GM10248 (cell line): ENCODE measurements around the gene MMS22L.

ENCODE experiments used
- CTCF ChIA-PET: fragments of 300-600 bp; sonication (Branson Sonifier 250); formaldehyde crosslinking; extraction: SDS; loops from one replicate; lab custom pipeline; 2021; ENCODE audit warnings: antibody characterized with exemption; lab: Yijun Ruan, JAX
- POLR2A ChIA-PET: fragments of 350-650 bp; sonication (Branson Sonifier 250); formaldehyde crosslinking; extraction: SDS; loops from one replicate; lab custom pipeline; 2020; ENCODE audit warnings: antibody characterized with exemption; lab: Yijun Ruan, JAX
- DNase-seq: peaks from one replicate; pipeline ENCODE4 v3.0.0; 2012; ENCODE audit errors: extremely low spot score
- TF ChIP-seq, protein P1 (sequence below): IDR thresholded peaks from 2 replicates; pipeline ENCODE4 v1.5.1; 2012; ENCODE audit warnings: mild to moderate bottlenecking, low read depth; ENCODE audit errors: extremely low read depth, missing control alignments, control extremely low read depth

MMS22L gene

DNA sequence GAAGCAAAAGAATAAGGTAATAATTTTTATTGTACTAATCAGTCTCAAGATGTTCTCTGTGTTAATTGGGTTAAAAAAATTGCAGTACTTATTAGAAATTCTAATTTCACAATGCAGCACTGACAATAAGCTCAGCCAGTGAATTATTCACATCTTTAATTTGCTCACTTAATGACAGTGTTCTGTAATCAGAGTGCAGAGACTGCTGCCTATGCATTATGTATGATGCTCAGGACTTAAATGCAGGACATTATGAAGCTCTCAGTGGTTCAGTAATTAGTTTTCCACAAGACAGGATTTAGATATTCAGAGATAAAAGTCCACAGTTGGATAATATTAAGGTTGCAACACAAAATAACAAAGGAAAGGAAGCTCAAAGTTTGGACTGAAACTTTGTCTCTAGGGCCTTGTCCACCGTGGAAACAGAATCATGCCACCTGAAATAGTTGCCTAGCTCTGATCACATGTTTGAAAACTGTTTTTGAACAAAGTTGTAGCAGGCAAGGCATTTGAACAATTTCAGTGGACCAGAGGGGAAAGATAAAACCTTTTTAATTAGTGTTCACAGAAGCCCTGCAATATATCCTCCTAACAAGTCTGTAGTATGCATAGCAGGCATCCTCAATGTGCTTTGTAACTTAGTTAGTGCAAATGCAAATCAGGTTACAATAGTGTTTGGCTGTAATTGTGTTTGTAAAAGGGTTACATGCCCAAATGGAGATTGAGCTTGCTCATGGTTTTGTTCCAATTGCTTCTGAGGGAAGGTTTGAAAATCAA lies 23.7 kb upstream of the MMS22L start:
- no peak for DNase-seq
- ChIA-PET CTCF (interaction anchor here (1.2 kb wide), 1 partner anchor 11 kb away, joined by 3 read pairs; no protein-coding TSS in a partner anchor), POLR2A (no interaction called here)
- TF ChIP-seq, protein P1, sequence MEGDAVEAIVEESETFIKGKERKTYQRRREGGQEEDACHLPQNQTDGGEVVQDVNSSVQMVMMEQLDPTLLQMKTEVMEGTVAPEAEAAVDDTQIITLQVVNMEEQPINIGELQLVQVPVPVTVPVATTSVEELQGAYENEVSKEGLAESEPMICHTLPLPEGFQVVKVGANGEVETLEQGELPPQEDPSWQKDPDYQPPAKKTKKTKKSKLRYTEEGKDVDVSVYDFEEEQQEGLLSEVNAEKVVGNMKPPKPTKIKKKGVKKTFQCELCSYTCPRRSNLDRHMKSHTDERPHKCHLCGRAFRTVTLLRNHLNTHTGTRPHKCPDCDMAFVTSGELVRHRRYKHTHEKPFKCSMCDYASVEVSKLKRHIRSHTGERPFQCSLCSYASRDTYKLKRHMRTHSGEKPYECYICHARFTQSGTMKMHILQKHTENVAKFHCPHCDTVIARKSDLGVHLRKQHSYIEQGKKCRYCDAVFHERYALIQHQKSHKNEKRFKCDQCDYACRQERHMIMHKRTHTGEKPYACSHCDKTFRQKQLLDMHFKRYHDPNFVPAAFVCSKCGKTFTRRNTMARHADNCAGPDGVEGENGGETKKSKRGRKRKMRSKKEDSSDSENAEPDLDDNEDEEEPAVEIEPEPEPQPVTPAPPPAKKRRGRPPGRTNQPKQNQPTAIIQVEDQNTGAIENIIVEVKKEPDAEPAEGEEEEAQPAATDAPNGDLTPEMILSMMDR = no peak

DNA sequence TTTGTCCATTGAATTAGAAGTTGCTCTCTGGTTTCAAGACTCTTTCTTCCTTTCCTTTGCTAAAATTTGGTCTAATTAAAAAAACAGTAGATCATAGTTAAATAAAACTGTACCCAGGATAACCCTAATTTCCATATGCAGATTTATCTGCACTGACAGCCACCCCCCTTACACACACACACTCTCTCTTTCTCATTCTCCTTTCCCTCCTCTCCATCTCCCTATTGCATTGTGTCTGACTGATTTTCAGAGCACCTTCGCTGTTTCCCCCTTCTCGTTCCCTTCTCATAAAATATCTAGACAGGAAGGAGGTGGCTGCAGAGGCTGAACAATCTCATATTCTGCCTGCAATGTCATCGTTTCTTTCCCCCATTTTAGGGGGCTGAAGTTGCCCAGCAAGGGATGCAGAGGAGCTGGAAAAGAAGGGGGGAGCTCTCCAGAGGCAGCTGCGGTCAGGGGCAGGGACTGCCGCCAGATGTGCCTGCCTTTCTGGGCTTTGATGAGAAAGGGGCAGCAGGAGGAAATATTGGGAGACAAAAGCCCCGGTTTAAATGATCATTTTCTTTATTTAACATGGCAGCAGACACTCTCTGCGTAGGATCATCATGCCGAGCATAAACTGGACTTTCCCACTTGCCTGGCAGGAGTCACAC lies 22.5 kb upstream of the MMS22L start:
- ChIA-PET CTCF (no interaction called here), POLR2A (no interaction called here)
- DNase-seq = no peak
- TF ChIP-seq, protein P1 = no peak

DNA sequence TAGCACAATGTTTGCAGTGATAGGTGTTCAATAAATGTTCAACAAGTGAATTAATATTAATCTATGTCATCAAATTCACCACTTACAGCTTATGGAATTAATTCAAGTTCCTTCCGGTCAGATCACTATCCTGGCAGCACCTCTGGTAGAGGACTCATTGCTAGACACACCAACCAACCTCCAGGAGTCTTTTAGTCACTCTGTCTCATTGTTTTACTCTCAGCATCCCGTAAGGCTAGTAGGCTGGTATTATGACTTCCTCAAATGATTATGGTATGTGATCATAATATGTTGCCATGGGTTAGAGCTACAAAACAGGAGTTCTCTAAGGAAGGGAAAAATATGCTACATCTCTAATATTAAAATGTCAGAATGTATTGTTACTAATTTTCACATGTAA lies 21.7 kb upstream of the MMS22L start:
- POLR2A ChIA-PET = no interaction called here

DNA sequence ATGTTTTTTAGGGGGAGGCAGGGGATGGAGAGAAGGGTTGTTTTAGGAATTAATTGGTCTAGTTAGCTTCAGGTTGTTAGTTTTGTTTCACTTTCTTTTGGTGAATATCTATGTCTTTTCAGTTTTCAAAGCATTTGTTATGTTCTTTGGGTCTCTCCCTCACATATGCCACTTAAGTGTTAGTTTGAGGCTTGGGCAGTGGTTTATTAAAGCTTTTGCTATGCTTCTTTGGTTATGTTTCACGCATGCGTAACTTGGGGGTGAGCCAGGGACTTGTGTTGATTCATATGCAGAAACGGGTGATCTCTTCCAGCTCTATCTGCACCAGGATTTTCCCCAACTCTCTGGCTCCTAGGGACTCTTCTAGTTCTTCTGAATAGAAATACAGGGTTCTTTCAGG lies 11.4 kb upstream of the MMS22L start:
- DNase-seq = no peak
- TF ChIP-seq, protein P1 = no peak
- CTCF ChIA-PET = no interaction called here
- POLR2A ChIA-PET = no interaction called here

More for the DNA sequence above, 21.7 kb upstream of the MMS22L start:
- TF ChIP-seq, protein P1 = no peak
- DNase-seq = no peak
- CTCF ChIA-PET = no interaction called here

DNA sequence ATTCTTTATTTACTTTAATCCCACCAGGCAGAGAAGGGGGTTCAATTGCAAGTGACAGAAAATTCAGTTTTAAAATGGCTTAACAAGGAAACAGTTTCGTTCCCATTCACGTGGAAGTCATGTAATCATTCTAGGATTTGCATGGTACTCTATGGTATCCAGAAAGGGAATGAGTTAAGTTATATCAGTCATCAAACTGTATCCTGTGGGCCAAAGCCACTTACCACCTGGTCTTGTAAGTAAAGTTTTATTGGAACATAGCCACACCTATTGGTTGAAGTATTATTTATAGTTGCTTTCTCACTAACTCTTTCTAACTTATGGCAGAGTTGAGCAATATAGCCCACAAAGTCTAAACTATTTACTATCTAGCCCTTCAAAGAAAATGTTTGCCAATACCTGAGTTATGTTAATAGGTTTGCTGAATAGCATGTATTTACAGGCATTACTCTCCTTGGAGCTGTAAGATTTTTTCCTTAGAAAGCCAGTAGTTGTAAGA lies 10.2 kb upstream of the MMS22L start:
- ChIA-PET CTCF (no interaction called here), POLR2A (no interaction called here)
- TF ChIP-seq, protein P1 = no peak
- no peak for DNase-seq

DNA sequence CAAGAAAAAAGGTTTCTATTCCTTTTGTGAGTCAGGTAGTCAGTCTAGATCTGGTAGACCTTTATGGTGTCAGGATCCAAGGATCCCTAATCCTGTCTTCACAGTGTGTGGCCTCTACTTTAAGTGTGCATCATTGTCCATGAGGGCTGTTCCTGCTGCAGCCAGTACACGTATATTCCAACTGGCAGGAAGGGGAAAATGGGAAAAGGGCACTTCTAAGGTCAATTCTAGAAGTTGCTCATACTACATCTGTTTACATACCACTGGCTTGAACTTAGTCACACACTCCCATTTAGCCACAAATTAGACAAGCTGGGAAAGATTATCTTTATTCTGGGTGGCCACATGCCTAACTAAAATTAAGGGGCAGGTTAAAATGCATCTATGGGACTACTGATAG lies 9.7 kb upstream of the MMS22L start:
- ChIA-PET CTCF (no interaction called here), POLR2A (no interaction called here)
- DNase-seq = no peak
- TF ChIP-seq, protein P1 = no peak
